COLO668 (cell line): ENCODE measurements around the gene AIG1.
"Not testable (repeated sequence)": the region's sequence is repeated elsewhere in the genome, so short reads cannot be mapped to it uniquely, and the experiment has no call there.

Experiments used
- DNase-seq: peaks from one replicate; lab custom pipeline; 2025; ENCODE audit not compliant: unreplicated experiment; lab: John Stamatoyannopoulos, UW

AIG1 gene

GRCh38 chr6:143055891-143056290 is 4.8 kb upstream of the AIG1 start:
- no peak for DNase-seq

GRCh38 chr6:143058987-143059386 is 1.7 kb upstream of the AIG1 start:
- no peak for DNase-seq

GRCh38 chr6:143059663-143060353 is 881 bp upstream of the AIG1 start:
- DNase-seq: peak; percentile 28

GRCh38 chr6:143060354-143060805 is 309 bp upstream of the AIG1 start:
- peak; percentile 81 for DNase-seq

GRCh38 chr6:143061597-143062385 is 1.1 kb downstream of the AIG1 start:
- no peak for DNase-seq

GRCh38 chr6:143062551-143062950 is 1.9 kb downstream of the AIG1 start:
- no peak for DNase-seq

- DNase-seq: no peak
Measured at GRCh38 chr6:143063631-143064030, 2.9 kb downstream of the AIG1 start.

- DNase-seq: no peak
Measured at GRCh38 chr6:143064271-143064670, 3.6 kb downstream of the AIG1 start.

- DNase-seq: no peak
Measured at GRCh38 chr6:143064951-143065683, 4.4 kb downstream of the AIG1 start.

- no peak for DNase-seq
Measured at GRCh38 chr6:143068001-143068400, 7.3 kb downstream of the AIG1 start.

GRCh38 chr6:143074101-143074500 is 13.4 kb downstream of the AIG1 start:
- DNase-seq: no peak

- DNase-seq: no peak
Measured at GRCh38 chr6:143074670-143075318, 14.1 kb downstream of the AIG1 start.

- no peak for DNase-seq
Measured at GRCh38 chr6:143078468-143079324, 18.0 kb downstream of the AIG1 start.

- DNase-seq: no peak
Measured at GRCh38 chr6:143079325-143079640, 18.6 kb downstream of the AIG1 start.

GRCh38 chr6:143082274-143082673 is 21.6 kb downstream of the AIG1 start:
- DNase-seq: not testable (repeated sequence)

GRCh38 chr6:143084019-143084418 is 23.3 kb downstream of the AIG1 start:
- not testable (repeated sequence) for DNase-seq

GRCh38 chr6:143087335-143087734 is 26.6 kb downstream of the AIG1 start:
- not testable (repeated sequence) for DNase-seq

- no peak for DNase-seq
Measured at GRCh38 chr6:143087856-143088255, 27.2 kb downstream of the AIG1 start.

GRCh38 chr6:143090314-143091044 is 29.8 kb downstream of the AIG1 start:
- DNase-seq: no peak

GRCh38 chr6:143092768-143093167 is 32.1 kb downstream of the AIG1 start:
- DNase-seq: no peak
